Chondrocyte (in vitro differentiated cells): ENCODE measurements around the gene BSPH1. TPM values are rescaled to one million over a fixed set of nuclear protein-coding genes. Genes with fewer than 3 reads are reported as not detected.
A peak's percentile ranks its signal among the peaks of the same experiment; 100 is the strongest.
"Not testable (repeated sequence)": the region's sequence is repeated elsewhere in the genome, so short reads cannot be mapped to it uniquely, and the experiment has no call there.

ENCODE experiments used
- DNase-seq: peaks from one replicate; pipeline ENCODE4 v3.0.0; 2021; ENCODE audit warnings: mixed read lengths, low spot score
- H3K27ac Mint-ChIP-seq: one replicate; pipeline ENCODE4 v1.8.0; 2021; ENCODE audit warnings: mild to moderate bottlenecking, moderate library complexity, mixed read lengths; ENCODE audit not compliant: unreplicated experiment
- H3K27me3 Mint-ChIP-seq: 2 replicates; pipeline ENCODE4 v1.8.0; 2021; ENCODE audit warnings: low read depth, mixed read lengths
- H3K36me3 Mint-ChIP-seq: 2 replicates; pipeline ENCODE4 v1.8.0; 2021; ENCODE audit warnings: low read depth, mixed read lengths
- H3K4me1 Mint-ChIP-seq: 2 replicates; pipeline ENCODE4 v1.8.0; 2021; ENCODE audit warnings: low read depth, mild to moderate bottlenecking, mixed read lengths
- H3K4me3 Mint-ChIP-seq: one replicate; pipeline ENCODE4 v1.8.0; 2021; ENCODE audit warnings: mild to moderate bottlenecking, moderate library complexity, mixed read lengths; ENCODE audit not compliant: unreplicated experiment
- H3K9me3 Mint-ChIP-seq: 2 replicates; pipeline ENCODE4 v1.8.0; 2021; ENCODE audit warnings: low read depth, mixed read lengths
- total RNA-seq: library from RNA; stranded (reverse); gene quantifications from 3 replicates; pipeline ENCODE4 v1.2.1, GENCODE V29; 2021
- TF ChIP-seq, protein P1 (sequence below): fragments of 200-600 bp; sonication (generic); IDR thresholded peaks from 2 replicates; pipeline ENCODE4 v1.5.0; 2021; ENCODE audit warnings: antibody characterized with exemption, mild to moderate bottlenecking, moderate library complexity

BSPH1 gene
- total RNA-seq, 1 donor from 2014 or later: not detected

DNA sequence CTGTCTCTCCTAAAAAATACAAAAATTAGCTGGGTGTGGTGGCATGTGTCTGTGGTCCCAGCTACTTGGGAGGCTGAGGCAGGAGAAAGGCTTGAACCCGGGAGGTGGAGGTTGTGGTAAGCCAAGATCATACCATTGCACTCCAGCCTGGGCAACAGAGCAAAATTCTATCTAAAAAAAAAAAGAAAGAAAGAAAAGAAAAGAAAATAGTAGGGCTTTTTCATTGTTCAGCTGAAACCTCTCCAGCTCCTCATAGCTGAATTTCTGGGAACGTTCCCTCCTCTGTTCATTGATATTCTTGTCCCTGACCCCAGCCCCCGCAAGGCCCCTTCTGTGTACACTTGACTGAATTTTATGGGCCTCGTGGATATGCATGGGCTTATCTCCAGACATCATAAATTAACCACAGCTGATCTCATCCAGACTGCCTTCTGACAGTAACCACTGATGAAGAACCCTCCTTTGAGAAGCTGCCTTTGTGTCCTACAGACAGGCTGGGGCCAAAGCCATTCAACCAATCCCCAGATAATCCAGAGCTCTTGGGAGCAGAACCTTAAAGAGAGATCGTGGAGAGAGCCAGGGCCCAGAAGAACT lies 2.3 kb upstream of the BSPH1 start, which contains the start of gene ELSPBP1:
Gene ELSPBP1 (plus strand): TSS at position 424 of the 594 bp plus-strand sequence. CDS start 14,036 bp downstream, outside the sequence.
- Mint-ChIP-seq H3K4me1 (no peaks in the 10 kb centered on the region), H3K27ac (no peak within 1 kb of the TSS), H3K36me3 (no peaks in the 10 kb centered on the region), H3K4me3 (no peak within 1 kb of the TSS), H3K9me3 (no peaks in the 10 kb centered on the region), H3K27me3 (peaks cover 24% of the 10 kb centered on the region)
- TF ChIP-seq, protein P1, sequence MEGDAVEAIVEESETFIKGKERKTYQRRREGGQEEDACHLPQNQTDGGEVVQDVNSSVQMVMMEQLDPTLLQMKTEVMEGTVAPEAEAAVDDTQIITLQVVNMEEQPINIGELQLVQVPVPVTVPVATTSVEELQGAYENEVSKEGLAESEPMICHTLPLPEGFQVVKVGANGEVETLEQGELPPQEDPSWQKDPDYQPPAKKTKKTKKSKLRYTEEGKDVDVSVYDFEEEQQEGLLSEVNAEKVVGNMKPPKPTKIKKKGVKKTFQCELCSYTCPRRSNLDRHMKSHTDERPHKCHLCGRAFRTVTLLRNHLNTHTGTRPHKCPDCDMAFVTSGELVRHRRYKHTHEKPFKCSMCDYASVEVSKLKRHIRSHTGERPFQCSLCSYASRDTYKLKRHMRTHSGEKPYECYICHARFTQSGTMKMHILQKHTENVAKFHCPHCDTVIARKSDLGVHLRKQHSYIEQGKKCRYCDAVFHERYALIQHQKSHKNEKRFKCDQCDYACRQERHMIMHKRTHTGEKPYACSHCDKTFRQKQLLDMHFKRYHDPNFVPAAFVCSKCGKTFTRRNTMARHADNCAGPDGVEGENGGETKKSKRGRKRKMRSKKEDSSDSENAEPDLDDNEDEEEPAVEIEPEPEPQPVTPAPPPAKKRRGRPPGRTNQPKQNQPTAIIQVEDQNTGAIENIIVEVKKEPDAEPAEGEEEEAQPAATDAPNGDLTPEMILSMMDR: no peak
- DNase-seq: no peak

DNA sequence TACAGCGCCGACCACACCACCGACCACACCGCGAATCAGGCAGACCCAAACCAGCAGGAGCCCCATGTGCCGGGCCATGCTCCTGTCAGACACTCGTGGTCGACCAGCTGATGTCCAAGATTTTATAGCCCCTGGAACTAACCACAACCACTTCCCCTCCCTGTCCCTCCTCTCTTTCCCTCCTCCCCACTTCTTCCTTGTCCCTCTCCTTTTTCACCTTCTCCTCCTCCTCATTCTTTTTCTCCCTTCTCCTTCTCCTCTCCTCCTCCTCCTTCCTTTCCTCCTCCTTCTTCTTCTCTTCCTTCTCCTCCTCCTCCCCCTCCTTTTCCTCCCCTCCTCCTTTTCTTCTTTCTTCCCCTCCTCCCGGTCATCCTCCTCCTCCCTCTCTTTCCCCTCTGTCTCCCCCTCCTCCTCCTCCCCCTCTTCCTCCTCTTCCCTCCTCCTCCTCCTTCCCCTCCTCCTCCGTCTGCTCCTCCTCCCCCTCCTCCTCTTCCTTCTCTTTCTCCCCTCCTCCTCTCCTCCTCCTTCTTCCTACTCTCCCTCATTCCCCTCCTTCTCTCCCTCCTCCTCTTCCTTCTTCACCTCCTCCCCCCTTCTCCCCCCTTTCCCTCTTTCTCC lies 670 bp downstream of the BSPH1 start:
- H3K4me1 Mint-ChIP-seq: no peaks in the 10 kb centered on the region
- TF ChIP-seq, protein P1: no peak
- H3K36me3 Mint-ChIP-seq: no peaks in the 10 kb centered on the region
- no peak overlapping the region for H3K4me3 Mint-ChIP-seq
- no peaks in the 10 kb centered on the region for H3K9me3 Mint-ChIP-seq
- H3K27ac Mint-ChIP-seq: no peak overlapping the region
- H3K27me3 Mint-ChIP-seq: peaks cover 22% of the 10 kb centered on the region
- DNase-seq: no peak

DNA sequence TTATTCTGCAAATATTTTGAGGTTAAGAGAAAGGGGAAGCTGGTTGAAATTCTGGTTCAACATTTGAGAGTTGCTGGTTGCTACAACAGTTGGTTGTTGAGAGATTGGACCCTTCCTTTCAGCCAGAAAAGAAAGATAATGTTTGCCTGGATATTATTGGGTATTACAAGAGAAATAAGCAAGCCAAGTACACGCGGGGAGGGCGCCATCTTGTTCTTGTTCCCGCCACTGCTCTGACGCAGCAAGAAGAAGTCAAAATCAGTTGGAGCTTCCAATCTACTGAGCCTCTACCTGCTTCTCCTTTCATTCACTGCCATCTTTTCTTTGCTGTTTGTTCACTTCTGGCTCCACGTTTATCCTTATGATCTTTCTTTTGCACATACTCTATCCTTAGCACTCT lies 18.4 kb downstream of the BSPH1 start:
- Mint-ChIP-seq H3K36me3 (peaks cover 3% of the 10 kb centered on the region), H3K27me3 (peaks cover 50% of the 10 kb centered on the region), H3K9me3 (no peaks in the 10 kb centered on the region), H3K4me3 (no peak overlapping the region), H3K27ac (no peak overlapping the region), H3K4me1 (no peaks in the 10 kb centered on the region)
- DNase-seq: no peak
- TF ChIP-seq, protein P1: no peak

DNA sequence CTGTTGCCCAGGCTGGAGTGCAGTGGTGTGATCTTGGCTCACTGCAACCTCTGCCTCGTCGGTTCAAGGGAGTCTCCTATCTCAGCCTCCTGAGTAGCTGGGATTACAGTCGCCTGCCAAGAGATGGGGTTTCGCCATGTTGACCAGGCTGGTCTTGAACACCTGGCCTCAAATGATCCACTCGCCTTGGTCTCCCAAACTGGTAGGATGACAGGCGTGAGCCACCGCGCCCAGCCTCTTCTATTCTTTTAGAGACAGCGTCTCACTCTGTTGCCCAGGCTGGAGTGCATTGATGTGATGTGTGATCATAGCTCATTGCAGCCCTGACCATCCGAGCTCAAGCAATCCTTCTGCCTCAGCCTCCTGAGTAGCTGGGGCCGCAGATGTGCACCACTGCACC lies 36.0 kb downstream of the BSPH1 start:
- H3K36me3 Mint-ChIP-seq, H3K4me3 Mint-ChIP-seq, DNase-seq, H3K4me1 Mint-ChIP-seq, H3K27ac Mint-ChIP-seq, H3K27me3 Mint-ChIP-seq, H3K9me3 Mint-ChIP-seq: not testable (repeated sequence)

DNA sequence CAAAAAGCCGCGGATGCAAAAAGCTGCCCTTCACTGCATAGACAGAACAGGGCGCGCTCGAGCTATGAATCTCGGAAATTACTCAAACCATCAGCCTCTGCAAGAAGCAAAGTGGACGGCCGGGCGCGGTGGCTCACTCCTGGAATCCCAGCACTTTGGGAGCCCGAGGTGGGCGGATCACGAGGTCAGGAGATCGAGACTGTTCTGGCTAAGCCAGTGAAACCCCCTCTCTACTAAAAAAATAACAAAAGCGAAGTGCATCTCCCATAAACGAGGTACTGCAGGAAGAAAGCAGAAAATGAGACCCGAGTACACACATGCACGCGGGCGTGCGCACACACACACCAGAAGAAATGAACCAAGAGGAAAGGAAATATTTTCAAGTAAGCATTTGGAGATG lies 39.8 kb downstream of the BSPH1 start:
- not testable (repeated sequence) for H3K9me3 Mint-ChIP-seq, DNase-seq, H3K4me3 Mint-ChIP-seq, H3K27me3 Mint-ChIP-seq, H3K36me3 Mint-ChIP-seq, H3K4me1 Mint-ChIP-seq, H3K27ac Mint-ChIP-seq

DNA sequence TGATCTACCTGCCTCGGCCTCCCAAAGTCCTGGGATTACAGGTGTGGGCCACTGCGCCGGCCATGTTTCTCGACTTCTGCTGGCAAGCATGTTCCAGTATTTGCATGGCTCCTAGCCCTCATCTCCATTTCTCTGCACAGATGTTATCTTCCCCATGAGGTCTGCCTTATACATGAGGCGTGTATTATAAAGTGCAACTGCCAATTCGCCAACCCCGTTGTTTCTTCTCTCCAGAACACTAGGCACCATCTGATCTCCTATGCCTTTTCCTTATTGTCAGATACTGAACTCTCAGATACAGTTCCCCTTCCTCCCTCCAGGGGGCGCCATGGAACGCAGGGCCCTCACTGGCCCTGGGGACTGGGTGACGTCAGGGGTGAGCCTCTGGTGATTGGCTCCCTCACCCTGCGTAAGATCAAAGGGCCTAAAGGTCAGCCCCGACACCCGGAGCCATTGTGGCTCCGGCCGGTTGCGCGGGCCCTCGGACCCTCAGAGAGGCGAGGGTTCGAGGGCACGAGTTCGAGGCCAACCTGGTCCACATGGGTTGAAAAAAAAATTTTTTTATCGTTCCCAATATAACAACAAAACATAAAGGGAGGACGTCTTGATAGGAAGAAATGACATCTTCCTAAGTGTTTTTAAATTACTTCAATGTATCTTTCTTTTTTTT lies 42.0 kb downstream of the BSPH1 start:
- TF ChIP-seq, protein P1: peak; percentile 67
- not testable (repeated sequence) for H3K27ac Mint-ChIP-seq, H3K4me3 Mint-ChIP-seq, H3K36me3 Mint-ChIP-seq, H3K27me3 Mint-ChIP-seq, H3K9me3 Mint-ChIP-seq, H3K4me1 Mint-ChIP-seq
- DNase-seq: peak; percentile 99

DNA sequence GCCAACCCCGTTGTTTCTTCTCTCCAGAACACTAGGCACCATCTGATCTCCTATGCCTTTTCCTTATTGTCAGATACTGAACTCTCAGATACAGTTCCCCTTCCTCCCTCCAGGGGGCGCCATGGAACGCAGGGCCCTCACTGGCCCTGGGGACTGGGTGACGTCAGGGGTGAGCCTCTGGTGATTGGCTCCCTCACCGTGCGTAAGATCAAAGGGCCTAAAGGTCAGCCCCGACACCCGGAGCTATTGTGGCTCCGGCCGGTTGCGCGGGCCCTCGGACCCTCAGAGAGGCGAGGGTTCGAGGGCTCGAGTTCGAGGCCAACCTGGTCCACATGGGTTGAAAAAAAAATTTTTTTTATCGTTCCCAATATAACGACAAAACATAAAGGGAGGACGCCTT lies 63.4 kb downstream of the BSPH1 start:
- not testable (repeated sequence) for H3K4me1 Mint-ChIP-seq

More for the DNA sequence above, 63.4 kb downstream of the BSPH1 start:
- H3K4me3 Mint-ChIP-seq, DNase-seq, H3K36me3 Mint-ChIP-seq, H3K9me3 Mint-ChIP-seq, H3K27me3 Mint-ChIP-seq, H3K27ac Mint-ChIP-seq: not testable (repeated sequence)
